ENCODE measurements around the gene ATP1A2. TPM values are rescaled to one million over a fixed set of nuclear protein-coding genes. Genes with fewer than 3 reads are reported as not detected.

ATP1A2 gene
- total RNA-seq, 1 experiment from 2014 or later, result 23.2 TPM

GRCh38 chr1:160177667-160178066 is 62.1 kb downstream of the ATP1A2 start (continued):
- TF ChIP-seq, protein P1, sequence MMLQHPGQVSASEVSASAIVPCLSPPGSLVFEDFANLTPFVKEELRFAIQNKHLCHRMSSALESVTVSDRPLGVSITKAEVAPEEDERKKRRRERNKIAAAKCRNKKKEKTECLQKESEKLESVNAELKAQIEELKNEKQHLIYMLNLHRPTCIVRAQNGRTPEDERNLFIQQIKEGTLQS (CRISPR knock-in tag; conservative IDR thresholded peaks at IDR 0.05), result no peak
- TF ChIP-seq CREB1 (CRISPR knock-in tag; IDR thresholded peaks at IDR 0.05), result no peak
- TF ChIP-seq, protein P2, sequence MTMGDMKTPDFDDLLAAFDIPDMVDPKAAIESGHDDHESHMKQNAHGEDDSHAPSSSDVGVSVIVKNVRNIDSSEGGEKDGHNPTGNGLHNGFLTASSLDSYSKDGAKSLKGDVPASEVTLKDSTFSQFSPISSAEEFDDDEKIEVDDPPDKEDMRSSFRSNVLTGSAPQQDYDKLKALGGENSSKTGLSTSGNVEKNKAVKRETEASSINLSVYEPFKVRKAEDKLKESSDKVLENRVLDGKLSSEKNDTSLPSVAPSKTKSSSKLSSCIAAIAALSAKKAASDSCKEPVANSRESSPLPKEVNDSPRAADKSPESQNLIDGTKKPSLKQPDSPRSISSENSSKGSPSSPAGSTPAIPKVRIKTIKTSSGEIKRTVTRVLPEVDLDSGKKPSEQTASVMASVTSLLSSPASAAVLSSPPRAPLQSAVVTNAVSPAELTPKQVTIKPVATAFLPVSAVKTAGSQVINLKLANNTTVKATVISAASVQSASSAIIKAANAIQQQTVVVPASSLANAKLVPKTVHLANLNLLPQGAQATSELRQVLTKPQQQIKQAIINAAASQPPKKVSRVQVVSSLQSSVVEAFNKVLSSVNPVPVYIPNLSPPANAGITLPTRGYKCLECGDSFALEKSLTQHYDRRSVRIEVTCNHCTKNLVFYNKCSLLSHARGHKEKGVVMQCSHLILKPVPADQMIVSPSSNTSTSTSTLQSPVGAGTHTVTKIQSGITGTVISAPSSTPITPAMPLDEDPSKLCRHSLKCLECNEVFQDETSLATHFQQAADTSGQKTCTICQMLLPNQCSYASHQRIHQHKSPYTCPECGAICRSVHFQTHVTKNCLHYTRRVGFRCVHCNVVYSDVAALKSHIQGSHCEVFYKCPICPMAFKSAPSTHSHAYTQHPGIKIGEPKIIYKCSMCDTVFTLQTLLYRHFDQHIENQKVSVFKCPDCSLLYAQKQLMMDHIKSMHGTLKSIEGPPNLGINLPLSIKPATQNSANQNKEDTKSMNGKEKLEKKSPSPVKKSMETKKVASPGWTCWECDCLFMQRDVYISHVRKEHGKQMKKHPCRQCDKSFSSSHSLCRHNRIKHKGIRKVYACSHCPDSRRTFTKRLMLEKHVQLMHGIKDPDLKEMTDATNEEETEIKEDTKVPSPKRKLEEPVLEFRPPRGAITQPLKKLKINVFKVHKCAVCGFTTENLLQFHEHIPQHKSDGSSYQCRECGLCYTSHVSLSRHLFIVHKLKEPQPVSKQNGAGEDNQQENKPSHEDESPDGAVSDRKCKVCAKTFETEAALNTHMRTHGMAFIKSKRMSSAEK (CRISPR knock-in tag; IDR thresholded peaks at IDR 0.05; ENCODE audit: borderline replicate concordance), result no peak
- TF ChIP-seq, protein P3, sequence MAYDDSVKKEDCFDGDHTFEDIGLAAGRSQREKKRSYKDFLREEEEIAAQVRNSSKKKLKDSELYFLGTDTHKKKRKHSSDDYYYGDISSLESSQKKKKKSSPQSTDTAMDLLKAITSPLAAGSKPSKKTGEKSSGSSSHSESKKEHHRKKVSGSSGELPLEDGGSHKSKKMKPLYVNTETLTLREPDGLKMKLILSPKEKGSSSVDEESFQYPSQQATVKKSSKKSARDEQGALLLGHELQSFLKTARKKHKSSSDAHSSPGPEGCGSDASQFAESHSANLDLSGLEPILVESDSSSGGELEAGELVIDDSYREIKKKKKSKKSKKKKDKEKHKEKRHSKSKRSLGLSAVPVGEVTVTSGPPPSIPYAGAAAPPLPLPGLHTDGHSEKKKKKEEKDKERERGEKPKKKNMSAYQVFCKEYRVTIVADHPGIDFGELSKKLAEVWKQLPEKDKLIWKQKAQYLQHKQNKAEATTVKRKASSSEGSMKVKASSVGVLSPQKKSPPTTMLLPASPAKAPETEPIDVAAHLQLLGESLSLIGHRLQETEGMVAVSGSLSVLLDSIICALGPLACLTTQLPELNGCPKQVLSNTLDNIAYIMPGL (CRISPR knock-in tag; IDR thresholded peaks at IDR 0.05), result no peak

GRCh38 chr1:160178731-160179130 is 63.2 kb downstream of the ATP1A2 start:
- ChIA-PET POLR2A (no interaction called here), CTCF (interaction anchor here (1.1 to 2.1 kb wide), 3 partner anchors 15 to 41 kb away, joined by 3 to 7 read pairs (median 6); no protein-coding TSS in a partner anchor)
- peaks cover 16% of the 10 kb centered on the region for H3K4me1 Mint-ChIP-seq
- DNase-seq (ENCODE audit: low spot score), result no peak
- H3K4me3 Mint-ChIP-seq, result no peak overlapping the region
- TF ChIP-seq NFATC4 (CRISPR knock-in tag; IDR thresholded peaks at IDR 0.05), result no peak
- TF ChIP-seq, protein P4, sequence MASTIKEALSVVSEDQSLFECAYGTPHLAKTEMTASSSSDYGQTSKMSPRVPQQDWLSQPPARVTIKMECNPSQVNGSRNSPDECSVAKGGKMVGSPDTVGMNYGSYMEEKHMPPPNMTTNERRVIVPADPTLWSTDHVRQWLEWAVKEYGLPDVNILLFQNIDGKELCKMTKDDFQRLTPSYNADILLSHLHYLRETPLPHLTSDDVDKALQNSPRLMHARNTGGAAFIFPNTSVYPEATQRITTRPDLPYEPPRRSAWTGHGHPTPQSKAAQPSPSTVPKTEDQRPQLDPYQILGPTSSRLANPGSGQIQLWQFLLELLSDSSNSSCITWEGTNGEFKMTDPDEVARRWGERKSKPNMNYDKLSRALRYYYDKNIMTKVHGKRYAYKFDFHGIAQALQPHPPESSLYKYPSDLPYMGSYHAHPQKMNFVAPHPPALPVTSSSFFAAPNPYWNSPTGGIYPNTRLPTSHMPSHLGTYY (CRISPR knock-in tag; IDR thresholded peaks at IDR 0.05), result no peak
- TF ChIP-seq, protein P5, sequence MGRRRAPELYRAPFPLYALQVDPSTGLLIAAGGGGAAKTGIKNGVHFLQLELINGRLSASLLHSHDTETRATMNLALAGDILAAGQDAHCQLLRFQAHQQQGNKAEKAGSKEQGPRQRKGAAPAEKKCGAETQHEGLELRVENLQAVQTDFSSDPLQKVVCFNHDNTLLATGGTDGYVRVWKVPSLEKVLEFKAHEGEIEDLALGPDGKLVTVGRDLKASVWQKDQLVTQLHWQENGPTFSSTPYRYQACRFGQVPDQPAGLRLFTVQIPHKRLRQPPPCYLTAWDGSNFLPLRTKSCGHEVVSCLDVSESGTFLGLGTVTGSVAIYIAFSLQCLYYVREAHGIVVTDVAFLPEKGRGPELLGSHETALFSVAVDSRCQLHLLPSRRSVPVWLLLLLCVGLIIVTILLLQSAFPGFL (CRISPR knock-in tag; IDR thresholded peaks at IDR 0.05; ENCODE audit: borderline replicate concordance), result no peak
- TF ChIP-seq TP53 (CRISPR knock-in tag; IDR thresholded peaks at IDR 0.05), result no peak
- TF ChIP-seq, protein P6, sequence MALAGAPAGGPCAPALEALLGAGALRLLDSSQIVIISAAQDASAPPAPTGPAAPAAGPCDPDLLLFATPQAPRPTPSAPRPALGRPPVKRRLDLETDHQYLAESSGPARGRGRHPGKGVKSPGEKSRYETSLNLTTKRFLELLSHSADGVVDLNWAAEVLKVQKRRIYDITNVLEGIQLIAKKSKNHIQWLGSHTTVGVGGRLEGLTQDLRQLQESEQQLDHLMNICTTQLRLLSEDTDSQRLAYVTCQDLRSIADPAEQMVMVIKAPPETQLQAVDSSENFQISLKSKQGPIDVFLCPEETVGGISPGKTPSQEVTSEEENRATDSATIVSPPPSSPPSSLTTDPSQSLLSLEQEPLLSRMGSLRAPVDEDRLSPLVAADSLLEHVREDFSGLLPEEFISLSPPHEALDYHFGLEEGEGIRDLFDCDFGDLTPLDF (CRISPR knock-in tag; IDR thresholded peaks at IDR 0.05), result no peak
- no peak for ATAC-seq
- H3K9me3 Mint-ChIP-seq, result peaks cover 3% of the 10 kb centered on the region; the same call in 1 of the 2 replicates
- peaks cover under 1% of the 10 kb centered on the region; the same call in 1 of the 2 replicates for H3K27me3 Mint-ChIP-seq (ENCODE audit: low read depth)
- no peaks in the 10 kb centered on the region for H3K36me3 Mint-ChIP-seq
- no peak overlapping the region for H3K27ac Mint-ChIP-seq

- TF ChIP-seq ZNF219 (CRISPR knock-in tag; IDR thresholded peaks at IDR 0.05; ENCODE audit: borderline replicate concordance) (no peak), ESRRA (CRISPR knock-in tag; IDR thresholded peaks at IDR 0.05; ENCODE audit: borderline replicate concordance) (no peak), TP53 (CRISPR knock-in tag; IDR thresholded peaks at IDR 0.05) (no peak), ZNF416 (CRISPR knock-in tag; IDR thresholded peaks at IDR 0.05) (no peak), GABPB1 (CRISPR knock-in tag; IDR thresholded peaks at IDR 0.05) (no peak), MYBL2 (CRISPR knock-in tag; IDR thresholded peaks at IDR 0.05) (no peak)
- TF ChIP-seq, protein P7, sequence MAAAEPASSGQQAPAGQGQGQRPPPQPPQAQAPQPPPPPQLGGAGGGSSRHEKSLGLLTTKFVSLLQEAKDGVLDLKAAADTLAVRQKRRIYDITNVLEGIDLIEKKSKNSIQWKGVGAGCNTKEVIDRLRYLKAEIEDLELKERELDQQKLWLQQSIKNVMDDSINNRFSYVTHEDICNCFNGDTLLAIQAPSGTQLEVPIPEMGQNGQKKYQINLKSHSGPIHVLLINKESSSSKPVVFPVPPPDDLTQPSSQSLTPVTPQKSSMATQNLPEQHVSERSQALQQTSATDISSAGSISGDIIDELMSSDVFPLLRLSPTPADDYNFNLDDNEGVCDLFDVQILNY (CRISPR knock-in tag; IDR thresholded peaks at IDR 0.05), result no peak
- POLR2A ChIA-PET, result no interaction called here
- Mint-ChIP-seq H3K4me3 (no peak overlapping the region), H3K27me3 (ENCODE audit: low read depth) (no peaks in the 10 kb centered on the region; the same call in 1 of the 2 replicates), H3K27ac (no peak overlapping the region), H3K4me1 (peaks cover 16% of the 10 kb centered on the region), H3K9me3 (peaks cover 3% of the 10 kb centered on the region; the same call in 1 of the 2 replicates), H3K36me3 (no peaks in the 10 kb centered on the region)
- no peak for ATAC-seq
- CTCF ChIA-PET, result interaction anchor here (1.0 to 1.3 kb wide), 3 partner anchors 14 to 73 kb away, joined by 3 to 6 read pairs (median 3); no protein-coding TSS in a partner anchor
- no peak for DNase-seq (ENCODE audit: low spot score)
These were observed 63.8 kb downstream of the ATP1A2 start for GRCh38 chr1:160179336-160179735.

Measured in WTC11 (cell line).